ENCODE results near the gene FARSB.
"Not testable (repeated sequence)": the region's sequence is repeated elsewhere in the genome, so short reads cannot be mapped to it uniquely, and the experiment has no call there.

FARSB gene

GRCh38 chr2:222603501-222603900, 52.4 kb downstream of the FARSB start:
- no peak for DNase-seq

- DNase-seq = no peak
These were observed 57.3 kb downstream of the FARSB start for GRCh38 chr2:222598611-222599010.

DNA sequence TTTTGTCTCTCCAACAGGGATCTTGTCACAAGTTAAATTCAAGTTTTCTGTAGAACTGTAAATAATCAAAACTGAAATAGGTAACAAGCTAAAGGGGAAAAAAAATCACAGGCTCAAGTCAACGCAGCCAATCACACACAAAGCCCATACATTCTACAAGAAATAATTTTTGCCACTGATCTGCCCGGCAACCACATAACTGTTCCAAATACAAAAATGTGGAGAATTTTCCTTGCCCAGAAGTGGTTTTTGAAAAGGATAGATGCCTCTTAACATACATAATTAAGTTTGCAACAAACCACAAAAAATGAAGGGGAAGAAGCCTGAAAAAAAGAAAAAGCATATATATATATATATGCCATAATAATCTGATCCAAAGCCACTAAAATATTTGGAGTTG, 60.3 kb downstream of the FARSB start:
- DNase-seq = no peak

DNA sequence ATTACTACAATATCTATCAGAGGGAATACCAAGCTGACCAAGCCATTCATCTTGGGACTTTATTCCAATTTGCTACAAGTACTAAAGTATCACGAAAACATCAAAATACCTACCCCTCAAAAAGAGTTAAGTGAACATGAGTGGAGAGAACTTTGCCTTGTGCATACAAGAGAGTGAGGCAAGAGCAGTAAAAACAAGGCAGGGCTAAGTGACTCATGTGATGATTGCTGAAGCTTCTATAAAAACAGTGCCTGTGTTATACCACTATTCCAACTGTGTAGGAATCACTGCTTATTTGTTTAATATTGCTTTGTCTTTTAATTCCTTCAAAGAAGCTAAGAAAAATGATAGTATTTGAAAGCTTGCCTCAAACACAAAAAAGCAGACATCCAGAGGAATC, 61.2 kb downstream of the FARSB start:
- no peak for DNase-seq

DNA sequence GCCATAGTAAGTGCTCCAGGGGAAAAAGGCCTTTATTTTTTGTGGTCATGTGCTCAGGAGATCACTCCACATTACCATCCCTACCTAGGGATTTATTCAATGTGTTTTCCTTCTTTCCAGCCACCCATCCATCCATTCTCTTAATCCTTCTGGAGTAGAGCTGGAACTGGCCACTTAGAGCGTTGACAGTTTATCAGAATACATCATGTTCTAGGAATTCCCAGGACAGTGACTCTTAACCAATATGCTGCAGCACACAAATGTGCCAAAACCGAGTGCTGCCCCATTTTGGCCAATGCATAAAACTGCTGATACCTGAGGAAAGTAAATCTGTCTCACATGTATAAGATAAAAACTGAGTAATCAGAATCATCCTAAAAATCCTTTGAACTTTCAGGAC, 63.7 kb downstream of the FARSB start:
- DNase-seq = no peak

- DNase-seq = no peak
These were observed 64.2 kb downstream of the FARSB start for GRCh38 chr2:222591661-222592060.

GRCh38 chr2:222584589-222584988, 71.3 kb downstream of the FARSB start:
- not testable (repeated sequence) for DNase-seq

GRCh38 chr2:222582928-222583327, 73.0 kb downstream of the FARSB start:
- DNase-seq = no peak

DNA sequence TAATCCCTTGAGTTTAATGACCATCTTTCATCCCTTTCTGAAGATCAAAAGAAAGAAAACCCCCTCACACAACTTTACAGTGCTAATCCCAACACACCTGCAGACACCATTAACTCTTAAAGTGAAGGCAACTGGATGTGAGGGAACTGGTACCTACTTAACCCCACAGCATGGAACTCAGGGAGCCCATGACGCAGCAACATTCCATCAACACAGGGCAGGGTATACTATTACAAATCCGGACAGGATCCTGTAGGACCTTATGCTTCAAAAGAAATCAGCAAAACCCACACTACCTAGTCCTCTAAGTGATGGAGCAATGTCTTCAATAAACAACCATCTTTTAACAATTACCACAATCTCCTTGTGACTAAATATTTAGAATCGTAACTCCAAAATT, 78.6 kb downstream of the FARSB start:
- DNase-seq = no peak

DNA sequence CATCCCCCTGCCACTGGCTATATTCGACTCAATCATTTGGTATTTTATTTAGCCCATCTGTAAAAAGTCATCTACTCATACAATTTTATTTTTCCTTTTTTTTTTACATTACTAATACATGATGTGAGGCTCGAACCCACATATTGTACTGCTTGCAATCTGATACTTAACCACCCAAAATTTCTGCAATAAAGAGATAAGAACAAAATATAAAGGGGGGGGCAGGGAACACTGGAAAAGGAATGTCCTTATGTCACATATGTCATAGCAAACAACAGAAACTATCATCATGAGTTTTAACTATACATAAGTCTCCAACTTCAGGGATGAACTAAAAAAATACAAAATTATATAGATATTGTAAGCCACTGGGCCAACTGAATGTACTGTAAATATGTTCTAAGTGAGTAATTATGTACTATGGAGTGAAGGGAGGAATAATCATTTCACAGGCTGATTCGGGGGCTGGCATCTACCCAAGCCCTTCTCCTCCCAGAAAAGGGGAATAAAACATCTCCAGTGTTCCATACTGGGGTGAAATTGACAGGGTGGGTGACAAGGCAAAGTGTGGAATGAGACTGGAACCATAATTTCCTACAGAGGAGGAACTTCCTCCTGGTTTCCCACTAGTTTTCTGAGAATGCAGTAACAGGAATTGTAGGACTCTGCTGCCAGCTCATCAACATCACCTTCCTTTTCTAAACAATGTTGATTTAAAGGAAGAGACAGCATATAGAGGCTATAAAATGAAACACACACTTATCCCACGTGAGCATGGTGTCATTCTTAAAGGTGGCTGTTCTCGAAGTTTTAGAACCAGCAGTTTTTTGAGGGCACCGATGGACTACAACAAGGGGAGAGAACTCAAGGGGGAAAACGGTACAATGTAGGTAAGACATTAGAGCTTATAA, 79.5 kb downstream of the FARSB start:
- no peak for DNase-seq

- no peak for DNase-seq
These were observed 80.3 kb downstream of the FARSB start for GRCh38 chr2:222575618-222576017.

DNA sequence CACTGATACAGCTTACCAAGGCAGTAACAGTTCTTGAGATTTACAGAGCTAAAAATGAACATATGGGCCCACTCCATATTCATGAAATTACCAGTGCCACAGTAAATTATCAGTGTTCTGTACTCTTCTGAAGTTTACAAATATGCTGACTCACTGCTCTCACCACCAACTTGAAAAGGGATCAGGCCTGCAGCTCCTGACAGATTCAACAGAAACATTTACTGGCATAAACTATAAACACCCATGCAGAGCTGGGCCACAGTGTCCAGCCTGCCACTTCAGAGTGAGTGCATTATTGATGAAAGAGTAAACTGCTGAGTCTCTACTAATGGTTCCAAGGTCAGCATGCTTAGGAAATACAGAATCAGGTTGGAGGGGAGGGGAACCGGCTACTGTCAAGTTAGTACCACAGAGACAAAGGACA, 83.1 kb downstream of the FARSB start:
- no peak for DNase-seq

DNA sequence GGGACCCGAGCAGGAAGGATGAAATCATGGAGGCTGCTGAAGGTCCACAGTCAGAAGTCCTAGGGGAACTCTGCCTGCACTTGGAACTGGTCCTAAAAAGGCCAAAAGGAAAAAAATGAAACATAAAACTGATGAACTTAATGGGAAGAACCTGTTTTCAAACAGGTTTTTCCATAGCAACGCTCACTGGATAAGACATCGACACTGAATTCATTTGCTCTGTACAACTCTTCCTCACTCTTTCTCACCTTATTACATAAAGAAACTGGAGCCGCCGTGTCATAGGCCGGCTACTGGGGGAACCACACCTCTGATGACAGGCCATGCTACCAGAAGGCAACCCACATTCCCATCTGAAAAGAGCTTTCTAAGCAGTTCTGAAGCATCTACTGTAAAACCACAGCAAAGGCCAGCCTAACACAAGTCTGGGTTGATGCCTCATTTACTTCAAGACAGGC, 83.6 kb downstream of the FARSB start:
- no peak for DNase-seq

DNA sequence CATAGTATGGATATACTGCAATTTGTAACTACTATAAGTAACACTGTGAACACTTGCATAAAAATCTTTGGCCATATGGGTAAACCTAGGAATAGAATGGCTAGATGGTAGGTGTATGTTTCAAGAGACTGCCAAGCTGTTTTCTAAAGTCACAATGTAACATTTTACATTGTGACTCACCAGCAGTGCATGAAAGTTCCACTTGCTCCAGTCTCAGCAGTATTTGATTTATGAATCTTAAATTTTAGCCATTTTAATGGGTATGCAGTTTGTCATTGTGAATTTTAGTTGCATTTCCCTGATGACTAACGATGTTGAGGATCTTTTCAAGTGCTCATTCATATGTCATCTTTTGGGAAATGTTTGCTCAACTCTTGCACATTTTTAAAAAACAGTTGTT, 86.1 kb downstream of the FARSB start:
- DNase-seq = no peak

DNA sequence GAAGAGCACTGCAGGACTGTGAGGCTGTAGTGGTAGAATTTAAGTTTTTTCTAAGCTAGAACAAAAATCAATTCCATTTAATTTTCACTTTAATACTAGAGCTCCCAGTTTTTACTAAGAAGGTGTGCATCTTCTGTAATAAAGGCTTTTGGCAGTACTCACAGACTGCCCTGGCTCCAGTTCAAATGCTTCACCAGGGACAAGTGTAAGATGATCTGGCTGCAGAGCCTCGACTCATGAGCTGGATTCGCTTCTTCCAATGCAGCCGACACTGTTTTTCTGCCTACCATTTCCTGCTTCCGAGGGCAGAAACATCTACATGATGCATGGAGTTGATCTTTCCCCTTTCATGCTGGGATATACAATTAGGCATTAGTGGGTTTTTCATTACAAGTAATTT, 87.0 kb downstream of the FARSB start:
- no peak for DNase-seq

- DNase-seq = no peak
These were observed 89.7 kb downstream of the FARSB start for GRCh38 chr2:222566229-222566628.

DNA sequence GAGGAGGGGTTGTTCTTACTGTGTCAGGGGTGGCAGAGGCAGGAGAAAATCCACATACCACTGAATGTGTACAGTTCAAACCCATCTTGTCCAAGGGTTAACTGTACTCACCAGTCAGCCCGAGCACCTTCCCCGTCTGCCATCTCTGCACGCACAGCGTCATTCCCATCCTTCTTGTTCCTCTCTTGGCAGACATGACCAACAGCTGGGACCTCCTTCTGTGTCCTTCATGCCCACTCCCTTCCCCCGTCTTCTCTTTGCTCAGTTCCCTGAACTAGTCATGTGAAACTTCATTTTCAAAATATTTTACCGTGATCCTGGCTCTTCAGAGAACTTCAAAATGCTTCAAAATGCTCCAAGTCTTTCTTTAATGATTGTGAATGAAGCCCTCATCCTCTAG, 92.0 kb downstream of the FARSB start:
- no peak for DNase-seq

GRCh38 chr2:222563106-222563718, 92.7 kb downstream of the FARSB start:
- DNase-seq = no peak

GRCh38 chr2:222561817-222562645, 93.9 kb downstream of the FARSB start:
- DNase-seq = no peak

- no peak for DNase-seq
These were observed 94.7 kb downstream of the FARSB start for GRCh38 chr2:222561151-222561550.

DNA sequence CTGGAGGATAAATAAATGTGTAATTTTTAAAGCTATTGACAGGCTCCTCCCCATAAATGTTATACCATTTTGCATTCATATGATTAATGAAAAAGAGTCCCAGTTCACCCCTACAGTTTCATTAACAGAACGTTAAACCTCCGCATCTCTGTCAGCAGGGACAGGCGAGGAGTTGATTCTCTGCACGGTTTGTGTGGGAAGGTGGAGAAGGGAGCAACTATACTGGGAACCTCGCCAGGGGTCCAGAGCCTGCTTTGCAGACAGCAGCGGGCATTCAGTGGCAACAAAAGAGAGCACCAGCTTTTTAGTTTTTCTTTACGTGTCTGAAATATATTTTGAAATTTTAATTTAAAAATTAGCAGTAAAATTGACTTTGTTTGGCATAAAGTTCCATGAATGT, 101.4 kb downstream of the FARSB start:
- DNase-seq = no peak

DNA sequence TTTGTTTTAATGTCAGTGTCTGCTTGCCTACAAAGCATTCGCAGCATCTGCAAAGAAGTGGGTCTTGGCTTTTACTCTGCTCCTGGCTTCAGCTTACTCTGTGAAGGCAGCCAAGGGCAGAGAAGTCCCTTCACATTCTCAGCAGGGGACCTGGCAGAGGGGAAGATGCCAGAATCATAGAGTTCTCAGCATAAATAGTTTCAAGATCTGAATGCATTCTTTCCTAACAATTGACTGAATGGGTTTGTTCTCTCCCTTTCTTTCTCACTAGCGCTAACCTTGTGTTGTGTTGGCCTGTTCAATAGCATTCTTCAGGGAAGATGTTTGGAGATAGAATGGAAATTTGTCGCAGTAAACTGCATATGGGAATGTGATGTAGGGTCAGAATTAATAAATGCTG, 106.9 kb downstream of the FARSB start:
- DNase-seq = no peak

- DNase-seq = no peak
These were observed 108.8 kb downstream of the FARSB start for GRCh38 chr2:222547083-222547482.
